ENCODE measurements around the gene PYHIN1.
"Not testable (repeated sequence)": the region's sequence is repeated elsewhere in the genome, so short reads cannot be mapped to it uniquely, and the experiment has no call there.

Gene PYHIN1

GRCh38 chr1:158984386-158984785 lies 53.0 kb downstream of the PYHIN1 start:
- no peak for DNase-seq

GRCh38 chr1:158989424-158989823 lies 58.1 kb downstream of the PYHIN1 start:
- no peak for DNase-seq

GRCh38 chr1:158992787-158993312 lies 61.5 kb downstream of the PYHIN1 start:
- DNase-seq = no peak

- no peak for DNase-seq
Measured at GRCh38 chr1:158996998-158997397, 65.6 kb downstream of the PYHIN1 start.

- DNase-seq = no peak
Measured at GRCh38 chr1:158998037-158998780, 66.9 kb downstream of the PYHIN1 start.

- peak; percentile 1 to 33 for DNase-seq
Measured at GRCh38 chr1:158998781-158999161, 67.4 kb downstream of the PYHIN1 start.

GRCh38 chr1:158999316-159000069 lies 68.1 kb downstream of the PYHIN1 start:
- no peak for DNase-seq

- no peak for DNase-seq
Measured at GRCh38 chr1:159000070-159000409, 68.7 kb downstream of the PYHIN1 start.

GRCh38 chr1:159000625-159001024 lies 69.3 kb downstream of the PYHIN1 start:
- DNase-seq = no peak

GRCh38 chr1:159005161-159005560 lies 73.8 kb downstream of the PYHIN1 start:
- no peak for DNase-seq

GRCh38 chr1:159005676-159006075 lies 74.3 kb downstream of the PYHIN1 start:
- peak in 1 of 2 experiments; percentile 21 for DNase-seq

- DNase-seq = not testable (repeated sequence)
Measured at GRCh38 chr1:159006210-159006807, 75.0 kb downstream of the PYHIN1 start.

GRCh38 chr1:159007726-159008125 lies 76.4 kb downstream of the PYHIN1 start:
- no peak for DNase-seq

GRCh38 chr1:159008744-159009188 lies 77.4 kb downstream of the PYHIN1 start:
- no peak for DNase-seq

GRCh38 chr1:159009287-159009686 lies 77.9 kb downstream of the PYHIN1 start:
- no peak for DNase-seq

- DNase-seq = no peak
Measured at GRCh38 chr1:159009704-159010361, 78.5 kb downstream of the PYHIN1 start, which contains the start of gene IFI16. TSS of gene IFI16 (plus strand) at chr1:159009907. CDS start at chr1:159014681, 4,774 bp downstream.

- DNase-seq = no peak
Measured at GRCh38 chr1:159010391-159010790, 79.0 kb downstream of the PYHIN1 start.

GRCh38 chr1:159011001-159011400 lies 79.6 kb downstream of the PYHIN1 start:
- DNase-seq = not testable (repeated sequence)

GRCh38 chr1:159011751-159012150 lies 80.4 kb downstream of the PYHIN1 start:
- DNase-seq = no peak

GRCh38 chr1:159012495-159012894 lies 81.1 kb downstream of the PYHIN1 start:
- no peak for DNase-seq

GRCh38 chr1:159014003-159014571 lies 82.7 kb downstream of the PYHIN1 start:
- DNase-seq = no peak

- no peak for DNase-seq
Measured at GRCh38 chr1:159014851-159015250, 83.5 kb downstream of the PYHIN1 start.
